Astrocyte (in vitro differentiated cells and primary cell): Measurements from ENCODE around the gene SLC48A1. TPM values are rescaled to one million over a fixed set of nuclear protein-coding genes. Genes with fewer than 3 reads are reported as not detected.

ENCODE experiments used
- DNase-seq: peaks from one replicate; pipeline ENCODE4 v3.0.0-alpha.2; 2010; ENCODE audit warnings: low read depth
- FAIRE-seq: peaks from 2 replicates; lab custom pipeline; 2011; peaks lifted over from hg19 to GRCh38; lab: Jason Lieb, UNC
- H2AFZ ChIP-seq: 2 replicates; pipeline ENCODE4 v1.6.0; 2012; ENCODE audit warnings: low read depth, low read length, inconsistent platforms
- H3K27ac ChIP-seq: 2 replicates; pipeline ENCODE4 v1.5.1; 2011; ENCODE audit warnings: low read depth, low read length, inconsistent platforms
- H3K27me3 ChIP-seq: 2 replicates; pipeline ENCODE4 v1.6.0; 2011; ENCODE audit warnings: low read length, inconsistent platforms; ENCODE audit not compliant: insufficient read depth
- H3K36me3 ChIP-seq: 2 replicates; pipeline ENCODE4 v1.5.1; 2011; ENCODE audit warnings: low read length, inconsistent platforms; ENCODE audit not compliant: insufficient read depth
- H3K4me1 ChIP-seq: 2 replicates; pipeline ENCODE4 v1.5.1; 2011; ENCODE audit warnings: low read length, inconsistent platforms; ENCODE audit not compliant: insufficient read depth
- H3K4me2 ChIP-seq: 2 replicates; pipeline ENCODE4 v1.6.0; 2012; ENCODE audit warnings: low read length, inconsistent platforms
- H3K4me3 ChIP-seq: 2 replicates; pipeline ENCODE4 v1.5.1; 2011; ENCODE audit warnings: low read depth, mild to moderate bottlenecking, low read length, inconsistent platforms; ENCODE audit not compliant: insufficient read depth
- H3K79me2 ChIP-seq: 2 replicates; pipeline ENCODE4 v1.6.0; 2012; ENCODE audit warnings: mild to moderate bottlenecking, low read length, inconsistent platforms; ENCODE audit not compliant: insufficient read depth
- H3K9ac ChIP-seq: 2 replicates; pipeline ENCODE4 v1.6.0; 2012; ENCODE audit warnings: mild to moderate bottlenecking, low read length, inconsistent platforms
- H3K9me3 ChIP-seq: 2 replicates; pipeline ENCODE4 v1.5.1; 2012; ENCODE audit warnings: low read depth, mild to moderate bottlenecking, low read length, inconsistent platforms; ENCODE audit not compliant: insufficient read depth
- H4K20me1 ChIP-seq: 2 replicates; pipeline ENCODE4 v1.6.0; 2012; ENCODE audit warnings: low read length, inconsistent platforms; ENCODE audit not compliant: insufficient read depth
- H3K27ac Mint-ChIP-seq: one replicate; pipeline ENCODE4 v1.8.0; 2021; ENCODE audit warnings: mild to moderate bottlenecking, mixed read lengths; ENCODE audit not compliant: unreplicated experiment
- H3K27me3 Mint-ChIP-seq: one replicate; pipeline ENCODE4 v1.8.0; 2021; ENCODE audit warnings: low read depth, mixed read lengths; ENCODE audit not compliant: unreplicated experiment
- H3K36me3 Mint-ChIP-seq: one replicate; pipeline ENCODE4 v1.8.0; 2021; ENCODE audit warnings: low read depth, mixed read lengths; ENCODE audit not compliant: unreplicated experiment
- H3K4me1 Mint-ChIP-seq: one replicate; pipeline ENCODE4 v1.8.0; 2021; ENCODE audit warnings: low read depth, mixed read lengths; ENCODE audit not compliant: unreplicated experiment
- H3K4me3 Mint-ChIP-seq: one replicate; pipeline ENCODE4 v1.8.0; 2021; ENCODE audit warnings: mild to moderate bottlenecking, moderate library complexity, mixed read lengths; ENCODE audit not compliant: unreplicated experiment
- H3K9me3 Mint-ChIP-seq: one replicate; pipeline ENCODE4 v1.8.0; 2021; ENCODE audit warnings: mild to moderate bottlenecking, mixed read lengths; ENCODE audit not compliant: unreplicated experiment
- EZH2 ChIP-seq: IDR thresholded peaks from 2 replicates; pipeline ENCODE4 v1.6.1; 2012; ENCODE audit warnings: mild to moderate bottlenecking, low read length, inconsistent platforms; ENCODE audit not compliant: insufficient read depth
- total RNA-seq: library from RNA; stranded (reverse); gene quantifications from 2 replicates; pipeline ENCODE4 v1.2.1, GENCODE V29; 2021
- TF ChIP-seq, protein P1 (sequence below): IDR thresholded peaks from 2 replicates; pipeline ENCODE4 v1.5.1; 2011; ENCODE audit warnings: low read depth, mild to moderate bottlenecking, inconsistent platforms, low read length, moderate library complexity; ENCODE audit not compliant: insufficient read depth

SLC48A1 gene
- total RNA-seq, 1 donor from 2014 or later, result 23.8 TPM

- peaks cover 6% of the 10 kb centered on the region for H3K36me3 ChIP-seq
- no peak overlapping the region for H3K4me3 Mint-ChIP-seq
- H3K27ac ChIP-seq, result no peak overlapping the region
- H3K9me3 ChIP-seq, result no peaks in the 10 kb centered on the region
- FAIRE-seq (no peak), DNase-seq (no peak)
- H3K36me3 Mint-ChIP-seq, result no peaks in the 10 kb centered on the region
- peaks cover 24% of the 10 kb centered on the region for H3K4me1 Mint-ChIP-seq
- no peaks in the 10 kb centered on the region for H3K27me3 Mint-ChIP-seq
- H4K20me1 ChIP-seq, result peaks cover 31% of the 10 kb centered on the region
- no peaks in the 10 kb centered on the region for H3K27me3 ChIP-seq
- no peak overlapping the region for H3K9ac ChIP-seq
- no peak overlapping the region for H2AFZ ChIP-seq
- H3K4me1 ChIP-seq, result no peaks in the 10 kb centered on the region
- H3K27ac Mint-ChIP-seq, result peak overlapping the region; percentile 11
- TF ChIP-seq, protein P1, sequence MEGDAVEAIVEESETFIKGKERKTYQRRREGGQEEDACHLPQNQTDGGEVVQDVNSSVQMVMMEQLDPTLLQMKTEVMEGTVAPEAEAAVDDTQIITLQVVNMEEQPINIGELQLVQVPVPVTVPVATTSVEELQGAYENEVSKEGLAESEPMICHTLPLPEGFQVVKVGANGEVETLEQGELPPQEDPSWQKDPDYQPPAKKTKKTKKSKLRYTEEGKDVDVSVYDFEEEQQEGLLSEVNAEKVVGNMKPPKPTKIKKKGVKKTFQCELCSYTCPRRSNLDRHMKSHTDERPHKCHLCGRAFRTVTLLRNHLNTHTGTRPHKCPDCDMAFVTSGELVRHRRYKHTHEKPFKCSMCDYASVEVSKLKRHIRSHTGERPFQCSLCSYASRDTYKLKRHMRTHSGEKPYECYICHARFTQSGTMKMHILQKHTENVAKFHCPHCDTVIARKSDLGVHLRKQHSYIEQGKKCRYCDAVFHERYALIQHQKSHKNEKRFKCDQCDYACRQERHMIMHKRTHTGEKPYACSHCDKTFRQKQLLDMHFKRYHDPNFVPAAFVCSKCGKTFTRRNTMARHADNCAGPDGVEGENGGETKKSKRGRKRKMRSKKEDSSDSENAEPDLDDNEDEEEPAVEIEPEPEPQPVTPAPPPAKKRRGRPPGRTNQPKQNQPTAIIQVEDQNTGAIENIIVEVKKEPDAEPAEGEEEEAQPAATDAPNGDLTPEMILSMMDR, result no peak
- no peak for TF ChIP-seq EZH2
- no peaks in the 10 kb centered on the region for H3K79me2 ChIP-seq
- no peaks in the 10 kb centered on the region for H3K9me3 Mint-ChIP-seq
- H3K4me2 ChIP-seq, result no peak overlapping the region
- H3K4me3 ChIP-seq, result no peak overlapping the region
Measured at GRCh38 chr12:47777741-47778558, 4.9 kb downstream of the SLC48A1 start.

DNA sequence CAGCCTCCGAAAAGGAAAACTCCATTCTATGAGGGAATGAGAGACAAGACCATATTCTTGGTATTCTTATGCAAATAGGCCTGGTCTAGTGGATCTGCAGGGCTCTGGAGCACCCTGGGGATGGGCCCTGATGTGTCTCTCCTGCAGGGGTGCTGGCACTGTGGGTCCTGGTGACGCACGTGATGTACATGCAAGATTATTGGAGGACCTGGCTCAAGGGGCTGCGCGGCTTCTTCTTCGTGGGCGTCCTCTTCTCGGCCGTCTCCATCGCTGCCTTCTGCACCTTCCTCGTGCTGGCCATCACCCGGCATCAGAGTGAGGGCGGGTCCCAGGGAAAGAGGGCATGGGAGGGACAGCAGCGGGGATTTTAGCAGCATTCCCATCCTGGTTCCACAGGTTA is 5.8 kb downstream of the SLC48A1 start:
- H3K4me1 Mint-ChIP-seq, result peaks cover 24% of the 10 kb centered on the region
- Histone ChIP-seq H2AFZ (no peak overlapping the region), H3K4me1 (no peaks in the 10 kb centered on the region), H3K9ac (no peak overlapping the region), H3K79me2 (no peaks in the 10 kb centered on the region), H3K27me3 (no peaks in the 10 kb centered on the region), H3K36me3 (peaks cover 6% of the 10 kb centered on the region), H3K9me3 (no peaks in the 10 kb centered on the region), H3K27ac (no peak overlapping the region), H3K4me2 (no peak overlapping the region), H3K4me3 (no peak overlapping the region), H4K20me1 (peaks cover 39% of the 10 kb centered on the region)
- DNase-seq, result no peak
- no peaks in the 10 kb centered on the region for H3K36me3 Mint-ChIP-seq
- no peak for TF ChIP-seq EZH2
- TF ChIP-seq, protein P1, result no peak
- H3K4me3 Mint-ChIP-seq, result no peak overlapping the region
- no peak for FAIRE-seq
- H3K27ac Mint-ChIP-seq, result peak overlapping the region; percentile 34
- H3K27me3 Mint-ChIP-seq, result no peaks in the 10 kb centered on the region
- H3K9me3 Mint-ChIP-seq, result no peaks in the 10 kb centered on the region
